ENCODE measurements around the gene PSMD3.

PSMD3 gene

DNA sequence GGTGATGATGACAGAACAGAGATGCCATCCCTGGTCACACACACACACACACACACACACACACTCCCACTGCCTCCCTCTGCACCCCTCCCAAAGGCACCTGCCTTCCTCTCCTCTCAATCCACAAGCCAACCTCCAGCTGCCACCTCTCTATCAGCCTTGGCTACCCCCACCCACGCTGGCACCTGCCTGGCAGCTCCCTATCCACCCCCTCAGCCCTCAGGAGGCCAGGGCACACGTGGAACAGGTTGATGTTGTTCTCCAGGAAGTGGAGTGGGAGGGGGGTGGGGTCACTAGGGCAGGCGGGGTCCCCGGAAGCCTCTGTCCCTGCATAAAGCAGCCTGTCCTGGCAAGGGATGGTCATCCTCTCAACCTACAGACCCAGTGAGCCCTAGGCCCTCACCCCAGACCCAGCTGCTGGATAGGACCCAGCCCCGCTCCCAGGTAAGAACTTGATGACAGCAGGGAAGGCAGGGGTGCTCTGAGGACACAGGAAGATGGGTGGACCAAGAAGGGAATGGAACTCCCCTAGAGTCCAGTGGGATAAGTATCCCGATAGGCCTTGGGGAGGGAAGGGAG is 17.9 kb upstream of the PSMD3 start, which contains the start of gene GSDMA:
GSDMA (plus strand) TSS at position 363 of the 579 bp plus-strand sequence. CDS start 2,684 bp downstream, outside the sequence.
- no peak for DNase-seq

GRCh38 chr17:39963829-39964228 is 16.8 kb upstream of the PSMD3 start:
- DNase-seq, result no peak

- DNase-seq, result no peak
Observed at GRCh38 chr17:39965017-39965699, 15.4 kb upstream of the PSMD3 start.

- DNase-seq, result no peak
Observed at GRCh38 chr17:39966771-39967170, 13.8 kb upstream of the PSMD3 start.

DNA sequence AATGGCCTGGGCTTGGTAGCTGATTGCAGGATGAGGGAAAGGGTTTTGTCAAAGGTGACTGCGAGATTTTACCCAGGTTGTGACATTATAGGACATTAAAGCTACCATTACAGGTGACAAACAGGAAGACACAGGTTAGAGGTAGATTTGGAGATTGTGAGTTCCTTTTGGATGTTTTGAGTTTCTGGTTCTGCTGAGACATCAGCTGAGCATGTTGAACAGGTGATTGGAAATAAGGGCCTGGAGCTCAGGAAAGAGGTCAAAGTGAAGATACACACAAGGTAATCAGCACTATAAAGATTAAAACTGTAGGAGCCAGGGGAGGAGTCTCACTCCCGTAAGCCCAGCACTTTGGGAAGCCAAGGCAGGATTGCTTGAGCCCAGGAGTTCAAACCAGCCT is 11.8 kb upstream of the PSMD3 start:
- no peak for DNase-seq

DNA sequence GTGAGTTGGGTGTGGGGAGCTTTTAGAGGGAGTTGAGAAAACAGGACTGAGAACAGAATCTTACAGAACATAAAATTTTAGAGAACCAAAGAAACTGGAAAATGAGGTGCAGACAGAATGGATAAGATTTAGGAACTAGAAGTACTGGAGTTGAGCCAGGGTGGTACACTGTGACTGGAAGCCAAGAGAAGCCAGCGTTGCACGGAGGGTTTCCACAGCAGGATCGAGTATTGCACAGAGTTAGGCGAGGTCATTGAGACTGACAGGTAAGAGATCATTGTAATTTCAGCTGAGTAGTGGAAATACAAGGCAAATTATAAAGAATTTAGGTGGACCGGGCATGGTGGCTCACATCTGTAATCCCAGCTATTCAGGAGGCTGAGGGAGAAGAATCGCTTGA is 11.2 kb upstream of the PSMD3 start:
- no peak for DNase-seq

GRCh38 chr17:39970157-39970692 is 10.4 kb upstream of the PSMD3 start:
- DNase-seq, result no peak

DNA sequence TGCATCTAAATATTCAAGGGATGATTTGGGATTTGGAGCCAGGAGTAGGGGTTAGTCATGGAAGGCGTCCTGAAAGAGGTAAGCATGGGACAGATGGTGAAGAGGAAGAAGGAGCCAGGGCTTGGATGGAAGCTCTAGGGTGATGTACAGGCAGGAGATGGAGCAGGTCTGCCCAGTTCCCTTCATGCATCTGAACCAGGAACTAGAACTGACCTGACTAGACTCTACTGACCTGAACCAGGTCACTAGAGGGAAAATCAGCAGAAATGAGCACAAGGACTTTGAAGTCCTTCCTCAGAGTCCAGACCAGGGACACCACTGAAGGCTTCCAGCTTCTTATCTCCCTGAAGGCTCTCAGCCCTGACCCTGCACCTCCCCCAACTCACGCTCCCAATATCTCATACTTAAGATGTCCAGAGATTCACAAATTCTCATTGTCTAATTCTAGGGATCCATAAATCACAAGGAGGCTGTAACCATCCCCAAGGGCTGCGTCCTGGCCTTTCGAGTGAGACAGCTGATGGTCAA is 9.5 kb upstream of the PSMD3 start:
- no peak for DNase-seq

GRCh38 chr17:39972271-39972670 is 8.3 kb upstream of the PSMD3 start:
- no peak for DNase-seq

DNA sequence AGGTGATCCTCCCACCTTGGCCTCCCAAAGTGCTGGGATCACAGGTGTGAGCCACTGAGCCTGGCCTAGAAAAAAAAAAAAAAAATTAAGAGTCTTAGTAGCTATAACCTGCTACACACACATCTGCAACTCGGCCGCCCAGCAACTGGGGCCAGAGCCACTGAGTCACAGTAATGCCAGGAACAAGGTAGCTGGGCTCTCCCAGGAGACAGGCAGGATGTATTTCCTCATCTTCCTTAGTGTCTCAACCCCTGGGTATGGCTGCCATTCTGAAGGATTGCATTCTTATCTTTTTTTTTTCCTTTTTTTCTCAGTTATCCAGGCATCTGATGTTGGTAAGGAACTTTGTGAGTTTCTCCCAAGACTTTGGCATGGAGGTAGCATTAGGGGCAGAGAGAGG is 7.1 kb upstream of the PSMD3 start:
- DNase-seq, result no peak

DNA sequence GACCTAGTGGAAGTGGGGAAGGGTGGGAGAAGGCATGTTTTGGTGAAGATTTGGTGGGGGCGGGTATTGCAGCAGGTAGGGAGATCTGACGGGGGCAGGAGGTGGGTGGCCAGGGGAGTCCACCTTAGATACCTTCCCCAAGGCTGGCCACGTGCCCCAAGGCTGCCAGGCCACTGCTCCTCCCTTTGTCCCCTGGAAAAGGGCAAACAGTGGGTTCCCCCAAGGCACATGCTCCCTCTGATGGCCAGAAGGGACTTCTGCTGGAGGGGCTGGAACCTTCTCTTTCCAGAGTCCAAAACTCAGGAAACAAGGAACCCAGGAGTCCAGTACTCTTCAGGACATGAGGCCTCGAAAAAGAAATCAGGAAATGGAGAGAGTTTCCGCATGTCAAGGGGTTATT is 6.2 kb upstream of the PSMD3 start:
- DNase-seq, result no peak

- DNase-seq, result no peak
Observed at GRCh38 chr17:39975801-39976200, 4.8 kb upstream of the PSMD3 start.

GRCh38 chr17:39979016-39979670 is 1.5 kb upstream of the PSMD3 start:
- peak; percentile 16 for DNase-seq

DNA sequence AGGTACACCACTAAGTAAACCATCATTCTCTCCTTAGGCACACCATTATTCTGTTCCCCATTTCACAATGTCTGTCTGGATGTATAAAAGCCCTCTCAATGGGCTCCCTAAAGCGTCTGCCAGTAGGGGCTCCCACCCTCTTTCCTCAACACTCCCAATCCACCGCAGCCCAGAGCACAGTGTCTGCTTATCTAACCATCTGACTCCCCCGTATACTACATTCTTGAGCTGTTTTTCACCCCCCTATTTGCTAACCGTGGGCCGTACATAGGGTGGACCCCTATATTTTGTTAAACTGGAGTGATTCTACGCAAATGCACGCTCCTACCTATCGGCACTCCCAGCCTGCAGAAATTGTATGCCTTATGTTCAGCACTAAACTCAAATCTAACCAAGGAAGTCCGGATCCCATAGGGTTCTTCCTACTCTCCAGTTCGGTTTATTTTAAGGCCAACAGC is 685 bp upstream of the PSMD3 start:
- DNase-seq, result no peak

- DNase-seq, result peak; percentile 13
Observed at GRCh38 chr17:39981207-39981741, 667 bp downstream of the PSMD3 start.

GRCh38 chr17:39981766-39982375 is 1.3 kb downstream of the PSMD3 start:
- DNase-seq, result no peak

GRCh38 chr17:39988206-39988810 is 7.7 kb downstream of the PSMD3 start:
- no peak for DNase-seq

DNA sequence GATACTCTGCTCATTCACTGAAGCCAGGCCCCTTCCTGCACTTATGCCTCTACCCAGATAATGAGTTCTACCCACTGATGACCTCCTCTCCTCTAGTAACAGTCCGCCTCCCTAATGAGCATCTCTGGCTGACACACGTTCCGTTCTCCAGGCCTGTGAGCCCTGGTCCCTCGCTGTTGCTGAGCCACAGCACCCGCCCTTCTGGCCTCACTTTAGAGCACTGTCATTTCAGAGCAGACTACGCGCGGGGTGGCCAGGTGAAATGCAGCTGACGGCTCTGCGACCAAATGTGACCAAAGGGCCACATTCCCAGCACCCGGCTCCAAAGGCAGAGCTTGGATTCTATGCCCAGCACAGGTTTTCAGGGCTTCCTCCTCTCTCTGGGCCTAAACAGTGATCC is 13.8 kb downstream of the PSMD3 start:
- DNase-seq, result no peak

GRCh38 chr17:39995438-39995837 is 14.8 kb downstream of the PSMD3 start:
- DNase-seq, result no peak

DNA sequence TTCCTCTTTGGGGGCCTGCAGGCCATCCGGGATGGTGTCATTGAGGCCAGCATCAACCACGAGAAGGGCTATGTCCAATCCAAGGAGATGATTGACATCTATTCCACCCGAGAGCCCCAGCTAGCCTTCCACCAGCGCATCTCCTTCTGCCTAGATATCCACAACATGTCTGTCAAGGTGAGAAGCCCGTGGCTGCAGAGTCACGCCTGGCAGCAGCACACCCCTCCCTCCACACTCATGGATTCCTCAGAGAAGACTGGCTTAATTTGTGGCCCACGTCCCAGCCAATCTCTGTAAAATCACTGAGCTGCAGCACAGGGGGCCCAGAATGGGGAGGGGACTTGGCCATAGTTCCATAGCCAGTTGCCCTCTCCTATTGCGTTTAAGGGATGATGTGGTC is 15.6 kb downstream of the PSMD3 start:
- DNase-seq, result no peak

- DNase-seq, result no peak
Observed at GRCh38 chr17:39996800-39997199, 16.2 kb downstream of the PSMD3 start.

GRCh38 chr17:39997543-39997942 is 16.9 kb downstream of the PSMD3 start:
- DNase-seq, result no peak

GRCh38 chr17:39999067-39999466 is 18.5 kb downstream of the PSMD3 start:
- no peak for DNase-seq
